ENCODE data around the gene NFIC.

- TF ChIP-seq, protein P1, sequence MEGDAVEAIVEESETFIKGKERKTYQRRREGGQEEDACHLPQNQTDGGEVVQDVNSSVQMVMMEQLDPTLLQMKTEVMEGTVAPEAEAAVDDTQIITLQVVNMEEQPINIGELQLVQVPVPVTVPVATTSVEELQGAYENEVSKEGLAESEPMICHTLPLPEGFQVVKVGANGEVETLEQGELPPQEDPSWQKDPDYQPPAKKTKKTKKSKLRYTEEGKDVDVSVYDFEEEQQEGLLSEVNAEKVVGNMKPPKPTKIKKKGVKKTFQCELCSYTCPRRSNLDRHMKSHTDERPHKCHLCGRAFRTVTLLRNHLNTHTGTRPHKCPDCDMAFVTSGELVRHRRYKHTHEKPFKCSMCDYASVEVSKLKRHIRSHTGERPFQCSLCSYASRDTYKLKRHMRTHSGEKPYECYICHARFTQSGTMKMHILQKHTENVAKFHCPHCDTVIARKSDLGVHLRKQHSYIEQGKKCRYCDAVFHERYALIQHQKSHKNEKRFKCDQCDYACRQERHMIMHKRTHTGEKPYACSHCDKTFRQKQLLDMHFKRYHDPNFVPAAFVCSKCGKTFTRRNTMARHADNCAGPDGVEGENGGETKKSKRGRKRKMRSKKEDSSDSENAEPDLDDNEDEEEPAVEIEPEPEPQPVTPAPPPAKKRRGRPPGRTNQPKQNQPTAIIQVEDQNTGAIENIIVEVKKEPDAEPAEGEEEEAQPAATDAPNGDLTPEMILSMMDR (IDR thresholded peaks at IDR 0.05): no peak
- no peak for TF ChIP-seq POLR2A (IDR thresholded peaks at IDR 0.05)
- peak in 1 of 2 donors; percentile 71 for TF ChIP-seq EP300 (IDR thresholded peaks at IDR 0.05)
These were observed 92.9 kb downstream of the NFIC start for GRCh38 chr19:3459089-3459881.

Measured in tibial nerve (tissue), 4 donors.